HepG2 (cell line): ENCODE measurements around the gene CHN2. TPM values are rescaled to one million over a fixed set of nuclear protein-coding genes. Genes with fewer than 3 reads are reported as not detected.

Experiments
- AKAP8 ChIP-seq: sonication (generic); formaldehyde crosslinking; IDR thresholded peaks from 2 replicates; pipeline ENCODE4 v1.5.1; 2020; ENCODE audit warnings: mild to moderate bottlenecking, missing genetic modification reagents
- DNMT3B ChIP-seq: conservative IDR thresholded peaks from 2 replicates; pipeline ENCODE4 v1.6.1; 2016; ENCODE audit warnings: missing biosample characterization, control low read depth
- GATAD2A ChIP-seq: IDR thresholded peaks from 2 replicates; pipeline ENCODE4 v1.6.1; 2016
- NFRKB ChIP-seq: fragments of 450-650 bp; IDR thresholded peaks from 2 replicates; pipeline ENCODE4 v1.6.1; 2017
- NR2C2 ChIP-seq: sonication (generic); formaldehyde crosslinking; IDR thresholded peaks from 2 replicates; pipeline ENCODE4 v1.4.0; 2020; ENCODE audit warnings: missing genetic modification reagents, mild to moderate bottlenecking, moderate library complexity, borderline replicate concordance
- PAF1 ChIP-seq: IDR thresholded peaks from 2 replicates; pipeline ENCODE4 v1.6.1; 2016; ENCODE audit warnings: missing genetic modification reagents, missing compliant biosample characterization
- STAT5B ChIP-seq: sonication (generic); formaldehyde crosslinking; IDR thresholded peaks from 2 replicates; pipeline ENCODE4 v1.4.0; 2020; ENCODE audit warnings: missing genetic modification reagents
- ZBTB37 ChIP-seq: sonication (generic); formaldehyde crosslinking; IDR thresholded peaks from 2 replicates; pipeline ENCODE4 v1.4.0; 2020; ENCODE audit warnings: mild to moderate bottlenecking, missing genetic modification reagents
- ZEB1 ChIP-seq: IDR thresholded peaks from 2 replicates; pipeline ENCODE4 v1.6.1; 2012; ENCODE audit warnings: mild to moderate bottlenecking, low read depth, inconsistent platforms; ENCODE audit not compliant: insufficient replicate concordance
- ZGPAT ChIP-seq: IDR thresholded peaks from 2 replicates; pipeline ENCODE4 v1.6.1; 2016; ENCODE audit warnings: mild to moderate bottlenecking
- ZNF142 ChIP-seq: sonication (generic); formaldehyde crosslinking; IDR thresholded peaks from 2 replicates; pipeline ENCODE4 v1.4.0; 2020; ENCODE audit warnings: missing genetic modification reagents
- ZNF232 ChIP-seq: sonication (generic); formaldehyde crosslinking; IDR thresholded peaks from 2 replicates; pipeline ENCODE4 v1.4.0; 2020; ENCODE audit warnings: missing genetic modification reagents, borderline replicate concordance
- ZNF609 ChIP-seq: sonication (generic); formaldehyde crosslinking; IDR thresholded peaks from 2 replicates; pipeline ENCODE4 v1.4.0; 2020; ENCODE audit warnings: mild to moderate bottlenecking, missing genetic modification reagents, borderline replicate concordance
- polyA plus RNA-seq, 8 experiments: library from polyadenylated mRNA; depleted of rRNA in 3 of 8; stranded (reverse) in 7 of 8; unstranded in 1 of 8; fragments of >200 nt; fragmentation: Illumina TruSeq in 4 of 8; extraction: Trizol in 4 of 8; gene quantifications; 2 replicates each; pipeline versions ENCODE4 v1.2.1 to v1.2.3, GENCODE V29; 2011 to 2016; ENCODE audit warnings: low read depth in 4 of 8, missing spikeins in 1 of 8, mixed read lengths in 1 of 8; ENCODE audit not compliant: insufficient read depth in 1 of 8
- total RNA-seq, 5 experiments: library from RNA; depleted of rRNA; stranded (reverse); fragments of >200 nt; fragmentation: Illumina TruSeq; extraction: Trizol; gene quantifications; 2 replicates each; pipeline ENCODE4 v1.2.3, GENCODE V29; 2016; ENCODE audit warnings: low read depth in 1 of 5
- TF ChIP-seq, protein P1 (sequence below): sonication (generic); formaldehyde crosslinking; IDR thresholded peaks from 2 replicates; pipeline ENCODE4 v1.4.0; 2020; ENCODE audit warnings: missing genetic modification reagents, borderline replicate concordance

CHN2 gene
- total and polyA plus RNA-seq, 2 of the 13 experiments (the other 11 are each of a cell fraction or from before 2014, with no cell fraction given): 23.5 to 30.5 TPM

GRCh38 chr7:29328045-29328444 lies 133.5 kb downstream of the CHN2 start (continued):
- TF ChIP-seq, protein P1, sequence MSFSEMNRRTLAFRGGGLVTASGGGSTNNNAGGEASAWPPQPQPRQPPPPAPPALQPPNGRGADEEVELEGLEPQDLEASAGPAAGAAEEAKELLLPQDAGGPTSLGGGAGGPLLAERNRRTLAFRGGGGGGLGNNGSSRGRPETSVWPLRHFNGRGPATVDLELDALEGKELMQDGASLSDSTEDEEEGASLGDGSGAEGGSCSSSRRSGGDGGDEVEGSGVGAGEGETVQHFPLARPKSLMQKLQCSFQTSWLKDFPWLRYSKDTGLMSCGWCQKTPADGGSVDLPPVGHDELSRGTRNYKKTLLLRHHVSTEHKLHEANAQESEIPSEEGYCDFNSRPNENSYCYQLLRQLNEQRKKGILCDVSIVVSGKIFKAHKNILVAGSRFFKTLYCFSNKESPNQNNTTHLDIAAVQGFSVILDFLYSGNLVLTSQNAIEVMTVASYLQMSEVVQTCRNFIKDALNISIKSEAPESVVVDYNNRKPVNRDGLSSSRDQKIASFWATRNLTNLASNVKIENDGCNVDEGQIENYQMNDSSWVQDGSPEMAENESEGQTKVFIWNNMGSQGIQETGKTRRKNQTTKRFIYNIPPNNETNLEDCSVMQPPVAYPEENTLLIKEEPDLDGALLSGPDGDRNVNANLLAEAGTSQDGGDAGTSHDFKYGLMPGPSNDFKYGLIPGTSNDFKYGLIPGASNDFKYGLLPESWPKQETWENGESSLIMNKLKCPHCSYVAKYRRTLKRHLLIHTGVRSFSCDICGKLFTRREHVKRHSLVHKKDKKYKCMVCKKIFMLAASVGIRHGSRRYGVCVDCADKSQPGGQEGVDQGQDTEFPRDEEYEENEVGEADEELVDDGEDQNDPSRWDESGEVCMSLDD: no peak
- TF ChIP-seq ZNF232 (no peak), ZNF142 (CRISPR knock-in tag) (no peak), ZEB1 (no peak), ZNF609 (0 out of 2 replicates have a peak, but pooled peaks have one; percentile 25), ZBTB37 (CRISPR knock-in tag) (no peak), PAF1 (CRISPR knock-in tag) (no peak), DNMT3B (CRISPR knock-in tag) (no peak), GATAD2A (CRISPR knock-in tag) (peak; percentile 64), NFRKB (no peak), NR2C2 (CRISPR knock-in tag) (no peak), ZGPAT (no peak), AKAP8 (CRISPR knock-in tag) (no peak), STAT5B (CRISPR knock-in tag) (no peak)
